Stimulated activated CD4-positive, alpha-beta T cell treated with anti-CD3 and anti-CD28 coated beads, Interleukin-12 subunit alpha, Interleukin-12 subunit beta, amount 100 ng/mL, for 4 hours (primary cell): ENCODE measurements around the gene CHST2.

Experiments used
- DNase-seq: peaks from one replicate; pipeline ENCODE4 v3.0.0-alpha.2; 2020

Gene CHST2

GRCh38 chr3:143099690-143100089 lies 19.9 kb upstream of the CHST2 start:
- no peak for DNase-seq

- DNase-seq, result no peak
Observed at GRCh38 chr3:143100451-143100850, 19.1 kb upstream of the CHST2 start.

- no peak for DNase-seq
Observed at GRCh38 chr3:143101792-143102381, 17.7 kb upstream of the CHST2 start.

- DNase-seq, result no peak
Observed at GRCh38 chr3:143103652-143104051, 15.9 kb upstream of the CHST2 start.

GRCh38 chr3:143105170-143105569 lies 14.4 kb upstream of the CHST2 start:
- DNase-seq, result no peak

GRCh38 chr3:143109861-143110260 lies 9.7 kb upstream of the CHST2 start:
- DNase-seq, result no peak

GRCh38 chr3:143110371-143110770 lies 9.2 kb upstream of the CHST2 start:
- no peak for DNase-seq

- no peak for DNase-seq
Observed at GRCh38 chr3:143118630-143119008, 952 bp upstream of the CHST2 start.

GRCh38 chr3:143119974-143120715 lies 574 bp downstream of the CHST2 start:
- peak; percentile 32 for DNase-seq

GRCh38 chr3:143120716-143121240 lies 1.2 kb downstream of the CHST2 start:
- no peak for DNase-seq

GRCh38 chr3:143121241-143122088 lies 1.9 kb downstream of the CHST2 start:
- peak; percentile 60 for DNase-seq

GRCh38 chr3:143122089-143122430 lies 2.5 kb downstream of the CHST2 start:
- no peak for DNase-seq

- DNase-seq, result no peak
Observed at GRCh38 chr3:143122608-143123352, 3.2 kb downstream of the CHST2 start.

- no peak for DNase-seq
Observed at GRCh38 chr3:143123353-143123984, 3.9 kb downstream of the CHST2 start.

- DNase-seq, result no peak
Observed at GRCh38 chr3:143124601-143125520, 5.3 kb downstream of the CHST2 start.

- no peak for DNase-seq
Observed at GRCh38 chr3:143127801-143128200, 8.2 kb downstream of the CHST2 start.

- DNase-seq, result no peak
Observed at GRCh38 chr3:143128227-143128955, 8.8 kb downstream of the CHST2 start.

GRCh38 chr3:143132246-143132980 lies 12.8 kb downstream of the CHST2 start:
- no peak for DNase-seq

- no peak for DNase-seq
Observed at GRCh38 chr3:143134471-143134870, 14.9 kb downstream of the CHST2 start.

- DNase-seq, result no peak
Observed at GRCh38 chr3:143135150-143135549, 15.6 kb downstream of the CHST2 start.
